Measurements from ENCODE around the gene PIK3R6. TPM values are rescaled to one million over a fixed set of nuclear protein-coding genes. Genes with fewer than 3 reads are reported as not detected.

PIK3R6 gene
- total and polyA plus RNA-seq, 5 donors = 0.36 to 0.91 (median 0.86) TPM

- Histone ChIP-seq H3K4me1 (ENCODE audit: control insufficient read depth, insufficient read depth, low read length) (no peaks in the 10 kb centered on the region), H3K27me3 (ENCODE audit: control insufficient read depth, insufficient read depth) (no peaks in the 10 kb centered on the region), H3K4me3 (ENCODE audit: low read length) (no peak overlapping the region), H3K9me3 (ENCODE audit: control insufficient read depth, low read length) (no peaks in the 10 kb centered on the region), H3K27ac (ENCODE audit: low read length) (no peak overlapping the region)
- WGBS = 43% methylated on average over 17 of the region's 17 CpGs
- DNase-seq (no peak), ATAC-seq (peak; percentile 46 to 63)
- intact Hi-C loops (cut with DNase I) = no loop called here
These were observed 5.4 kb upstream of the PIK3R6 start for GRCh38 chr17:8872705-8873435.

GRCh38 chr17:8872036-8872704 is 4.7 kb upstream of the PIK3R6 start:
- no peak overlapping the region for H3K4me3 ChIP-seq (ENCODE audit: low read length)
- no peaks in the 10 kb centered on the region for H3K4me1 ChIP-seq (ENCODE audit: control insufficient read depth, insufficient read depth, low read length)
- no peaks in the 10 kb centered on the region for H3K9me3 ChIP-seq (ENCODE audit: control insufficient read depth, low read length)
- no peaks in the 10 kb centered on the region for H3K27me3 ChIP-seq (ENCODE audit: control insufficient read depth, insufficient read depth)
- no peak for ATAC-seq
- no peak for DNase-seq
- intact Hi-C loops (cut with DNase I) = no loop called here
- 90% methylated on average over 7 of the region's 7 CpGs for WGBS
- no peak overlapping the region for H3K27ac ChIP-seq (ENCODE audit: low read length)

- intact Hi-C loops (cut with DNase I) = no loop called here
- Histone ChIP-seq H3K27me3 (ENCODE audit: control insufficient read depth, insufficient read depth) (no peaks in the 10 kb centered on the region), H3K4me3 (ENCODE audit: low read length) (no peak overlapping the region), H3K4me1 (ENCODE audit: control insufficient read depth, insufficient read depth, low read length) (no peaks in the 10 kb centered on the region), H3K9me3 (ENCODE audit: control insufficient read depth, low read length) (no peaks in the 10 kb centered on the region), H3K27ac (ENCODE audit: low read length) (no peak overlapping the region)
- ATAC-seq (no peak), DNase-seq (no peak)
- WGBS = 86% methylated on average over 13 of the region's 13 CpGs
These were observed 3.7 kb upstream of the PIK3R6 start for GRCh38 chr17:8871081-8871581.

GRCh38 chr17:8870406-8871040 is 3.0 kb upstream of the PIK3R6 start:
- ATAC-seq (no peak), DNase-seq (no peak)
- Histone ChIP-seq H3K4me1 (ENCODE audit: control insufficient read depth, insufficient read depth, low read length) (no peaks in the 10 kb centered on the region), H3K4me3 (ENCODE audit: low read length) (no peak overlapping the region), H3K27ac (ENCODE audit: low read length) (no peak overlapping the region), H3K9me3 (ENCODE audit: control insufficient read depth, low read length) (no peaks in the 10 kb centered on the region), H3K27me3 (ENCODE audit: control insufficient read depth, insufficient read depth) (no peaks in the 10 kb centered on the region)
- intact Hi-C loops (cut with DNase I) = no loop called here
- 81% methylated on average over 13 of the region's 13 CpGs for WGBS

- DNase-seq = no peak
- Histone ChIP-seq H3K27ac (ENCODE audit: low read length) (no peak overlapping the region), H3K4me1 (ENCODE audit: control insufficient read depth, insufficient read depth, low read length) (no peaks in the 10 kb centered on the region), H3K9me3 (ENCODE audit: control insufficient read depth, low read length) (no peaks in the 10 kb centered on the region), H3K4me3 (ENCODE audit: low read length) (no peak overlapping the region), H3K27me3 (ENCODE audit: control insufficient read depth, insufficient read depth) (no peaks in the 10 kb centered on the region)
- intact Hi-C loops (cut with DNase I) = no loop called here
- 48% methylated on average over 11 of the region's 11 CpGs for WGBS
- ATAC-seq = no peak
These were observed 1.8 kb upstream of the PIK3R6 start for GRCh38 chr17:8869114-8869815.

GRCh38 chr17:8868529-8868951 is 1.1 kb upstream of the PIK3R6 start:
- H3K27me3 ChIP-seq (ENCODE audit: control insufficient read depth, insufficient read depth) = no peaks in the 10 kb centered on the region
- 81% methylated on average over 4 of the region's 4 CpGs for WGBS
- ATAC-seq = no peak
- no peak overlapping the region for H3K27ac ChIP-seq (ENCODE audit: low read length)
- H3K4me1 ChIP-seq (ENCODE audit: control insufficient read depth, insufficient read depth, low read length) = no peaks in the 10 kb centered on the region
- intact Hi-C loops (cut with DNase I) = no loop called here
- no peak for DNase-seq
- H3K9me3 ChIP-seq (ENCODE audit: control insufficient read depth, low read length) = no peaks in the 10 kb centered on the region
- H3K4me3 ChIP-seq (ENCODE audit: low read length) = no peak overlapping the region

GRCh38 chr17:8868092-8868491 is 618 bp upstream of the PIK3R6 start:
- Histone ChIP-seq H3K4me1 (ENCODE audit: control insufficient read depth, insufficient read depth, low read length) (no peaks in the 10 kb centered on the region), H3K27ac (ENCODE audit: low read length) (no peak overlapping the region), H3K9me3 (ENCODE audit: control insufficient read depth, low read length) (no peaks in the 10 kb centered on the region), H3K4me3 (ENCODE audit: low read length) (no peak overlapping the region), H3K27me3 (ENCODE audit: control insufficient read depth, insufficient read depth) (no peaks in the 10 kb centered on the region)
- WGBS = 98% methylated on average over 1 of the region's 1 CpG
- no peak for DNase-seq
- ATAC-seq = no peak
- intact Hi-C loops (cut with DNase I) = no loop called here

GRCh38 chr17:8865811-8866210 is 1.7 kb downstream of the PIK3R6 start:
- H3K4me1 ChIP-seq (ENCODE audit: control insufficient read depth, insufficient read depth, low read length) = no peaks in the 10 kb centered on the region
- H3K27me3 ChIP-seq (ENCODE audit: control insufficient read depth, insufficient read depth) = no peaks in the 10 kb centered on the region
- DNase-seq (no peak), ATAC-seq (no peak)
- H3K4me3 ChIP-seq (ENCODE audit: low read length) = no peak overlapping the region
- WGBS = 85% methylated on average over 7 of the region's 7 CpGs
- H3K9me3 ChIP-seq (ENCODE audit: control insufficient read depth, low read length) = no peaks in the 10 kb centered on the region
- intact Hi-C loops (cut with DNase I) = no loop called here
- no peak overlapping the region for H3K27ac ChIP-seq (ENCODE audit: low read length)

GRCh38 chr17:8865385-8865784 is 2.1 kb downstream of the PIK3R6 start:
- intact Hi-C loops (cut with DNase I) = no loop called here
- H3K4me3 ChIP-seq (ENCODE audit: low read length) = no peak overlapping the region
- H3K4me1 ChIP-seq (ENCODE audit: control insufficient read depth, insufficient read depth, low read length) = no peaks in the 10 kb centered on the region
- WGBS = 53% methylated on average over 6 of the region's 6 CpGs
- H3K27me3 ChIP-seq (ENCODE audit: control insufficient read depth, insufficient read depth) = no peaks in the 10 kb centered on the region
- DNase-seq = no peak
- H3K9me3 ChIP-seq (ENCODE audit: control insufficient read depth, low read length) = no peaks in the 10 kb centered on the region
- no peak for ATAC-seq
- H3K27ac ChIP-seq (ENCODE audit: low read length) = no peak overlapping the region

GRCh38 chr17:8862213-8863056 is 5.0 kb downstream of the PIK3R6 start:
- intact Hi-C loops (cut with DNase I) = no loop called here
- H3K4me3 ChIP-seq (ENCODE audit: low read length) = no peak overlapping the region
- no peaks in the 10 kb centered on the region for H3K27me3 ChIP-seq (ENCODE audit: control insufficient read depth, insufficient read depth)
- DNase-seq (no peak), ATAC-seq (no peak)
- H3K9me3 ChIP-seq (ENCODE audit: control insufficient read depth, low read length) = no peaks in the 10 kb centered on the region
- no peaks in the 10 kb centered on the region for H3K4me1 ChIP-seq (ENCODE audit: control insufficient read depth, insufficient read depth, low read length)
- WGBS = 76% methylated on average over 9 of the region's 9 CpGs
- H3K27ac ChIP-seq (ENCODE audit: low read length) = no peak overlapping the region

Measured in right cardiac atrium (tissue), 5 donors.